Measurements from ENCODE around the gene OR4D11.
"Not testable (repeated sequence)": the region's sequence is repeated elsewhere in the genome, so short reads cannot be mapped to it uniquely, and the experiment has no call there.

The OR4D11 gene

GRCh38 chr11:59503276-59503675, at the start of gene OR4D11:
OR4D11 (plus strand) TSS chr11:59503576; CDS start chr11:59503576, 0 bp downstream.
- DNase-seq = no peak

DNA sequence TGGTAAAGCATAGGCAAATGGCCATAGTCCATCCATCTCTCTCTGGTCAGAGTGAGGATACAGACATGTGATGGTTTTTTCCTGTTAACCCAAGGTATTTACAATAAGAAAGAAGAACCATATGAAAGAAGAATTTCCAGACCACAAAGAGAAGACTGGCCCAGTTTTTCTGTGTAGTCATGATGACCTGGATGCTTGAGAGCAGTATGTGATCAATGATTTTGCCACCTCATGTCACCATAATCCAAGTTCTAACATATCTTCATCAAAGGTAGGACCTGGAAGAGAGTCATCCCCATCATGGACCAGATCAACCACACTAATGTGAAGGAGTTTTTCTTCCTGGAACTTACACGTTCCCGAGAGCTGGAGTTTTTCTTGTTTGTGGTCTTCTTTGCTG, 46.7 kb upstream of the OR4D11 start, which contains the start of gene OR4D6:
TSS of gene OR4D6 (plus strand) at position 301 of the 400 bp plus-strand sequence. CDS start at position 301, 0 bp downstream.
- DNase-seq = no peak

DNA sequence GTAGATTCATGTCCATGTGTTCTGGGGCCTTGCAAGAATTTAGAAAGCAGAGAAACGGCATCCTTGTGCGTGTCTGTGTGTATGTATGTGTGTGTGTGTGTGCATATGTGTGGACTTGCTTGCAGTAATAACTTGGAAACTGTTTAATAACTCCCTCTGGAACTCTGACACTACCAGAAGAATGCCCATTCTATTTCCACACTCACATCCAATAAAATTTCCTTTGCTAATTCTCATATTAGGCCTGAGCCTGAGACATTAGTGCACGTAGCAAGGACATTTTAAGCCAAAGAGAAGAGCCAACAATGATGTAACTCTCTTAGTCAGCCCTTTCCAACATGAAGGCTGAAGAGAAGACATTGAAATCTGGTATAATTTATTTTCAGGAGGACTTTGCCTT, 43.5 kb upstream of the OR4D11 start:
- DNase-seq = no peak

GRCh38 chr11:59463190-59463641, 40.2 kb upstream of the OR4D11 start:
- DNase-seq = no peak

DNA sequence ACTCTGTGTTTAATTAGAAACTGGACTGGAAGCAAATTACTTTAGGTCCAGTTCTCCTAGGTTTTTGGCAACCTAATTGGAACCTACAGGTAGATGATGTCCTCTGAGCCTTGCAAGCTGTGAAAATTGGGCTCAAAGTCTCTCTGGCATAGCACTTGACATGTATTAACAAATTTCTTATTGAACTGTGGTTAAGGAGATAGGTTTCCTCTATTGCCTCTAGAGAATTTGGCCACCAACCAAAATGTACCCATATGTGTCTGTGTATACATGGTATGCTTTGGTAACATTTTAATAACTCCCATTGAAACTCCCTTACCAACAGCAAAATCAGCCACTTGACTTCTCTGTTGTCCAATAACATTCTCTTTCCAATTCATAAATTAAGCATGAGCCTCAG, 30.4 kb upstream of the OR4D11 start, which contains the start of gene OR4D10:
TSS of gene OR4D10 (plus strand) at position 301 of the 400 bp plus-strand sequence. CDS start 4,115 bp downstream, outside the sequence.
- DNase-seq = no peak

DNA sequence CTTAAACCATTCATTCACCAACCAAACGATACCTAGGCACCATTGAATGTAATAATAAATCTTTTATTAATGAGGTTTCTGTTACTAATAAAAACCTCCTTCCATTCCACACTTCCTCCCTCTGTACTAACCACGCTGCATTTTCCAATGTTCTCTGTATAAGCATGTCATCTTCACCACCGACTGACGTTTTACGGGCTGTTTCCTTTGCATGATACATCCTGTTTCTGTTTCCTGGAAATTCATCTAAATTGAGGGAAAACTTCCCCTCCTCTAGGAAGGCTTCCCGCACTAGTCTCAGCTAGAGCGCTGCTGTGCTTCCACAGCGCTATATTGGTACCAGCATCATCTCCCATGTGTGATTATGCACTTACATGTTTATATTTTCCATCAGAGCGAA, 28.2 kb upstream of the OR4D11 start:
- DNase-seq = no peak

- DNase-seq = peak; percentile 11 to 25
Measured at GRCh38 chr11:59479906-59480305, 23.5 kb upstream of the OR4D11 start.

DNA sequence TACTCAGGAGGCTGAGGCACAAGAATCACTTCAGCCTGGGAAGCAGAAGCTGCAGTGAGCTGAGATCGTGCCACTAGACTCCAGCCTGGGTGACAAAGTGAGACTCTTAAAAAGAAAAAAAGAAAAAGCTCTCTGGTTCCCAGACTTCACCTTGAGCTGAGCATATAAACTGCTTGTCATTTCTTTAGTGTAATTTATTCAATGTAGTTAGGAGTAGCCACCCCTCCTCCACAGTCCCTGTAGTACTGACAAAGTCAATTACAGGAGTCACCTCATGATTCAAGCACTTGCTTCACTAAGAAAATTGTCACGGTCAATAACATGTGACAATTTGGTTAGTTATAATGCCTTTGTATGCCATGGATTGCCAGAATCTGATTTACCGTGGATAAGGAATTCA, 23.0 kb upstream of the OR4D11 start:
- no peak for DNase-seq

GRCh38 chr11:59501931-59502330, 1.4 kb upstream of the OR4D11 start:
- DNase-seq = no peak

DNA sequence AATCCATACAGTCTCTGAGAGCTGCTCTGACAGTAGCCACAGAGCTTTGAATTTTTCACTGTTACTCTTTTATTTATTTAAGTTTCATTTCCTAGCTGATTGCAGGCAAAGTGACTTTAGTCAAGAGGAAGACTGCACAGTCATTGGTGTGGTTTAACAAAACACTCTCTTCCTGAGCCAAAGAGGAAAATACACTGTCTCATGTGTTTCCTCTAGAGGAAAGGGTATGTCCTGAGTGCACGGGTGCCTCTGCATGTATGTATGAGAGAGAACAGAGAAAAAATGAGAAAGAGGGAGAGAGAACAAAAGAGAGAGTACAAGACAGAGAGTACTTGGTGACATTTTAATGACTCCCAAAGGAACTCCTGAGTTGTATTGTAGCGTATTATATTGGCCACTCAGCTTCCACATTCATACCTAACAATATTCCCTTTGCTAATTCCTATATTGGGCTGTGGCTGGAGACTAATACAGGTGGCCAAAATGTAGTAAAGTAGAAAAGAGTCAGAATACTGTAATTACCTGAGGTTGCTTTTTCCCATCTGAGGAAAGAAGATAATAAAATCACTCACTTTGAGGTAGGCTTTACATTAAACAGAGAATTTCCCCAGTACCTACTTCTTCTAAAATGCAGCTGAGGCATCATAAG, 7.7 kb downstream of the OR4D11 start, which contains the start of gene OR4D9:
TSS of gene OR4D9 (plus strand) at position 599 of the 649 bp plus-strand sequence. CDS start 3,374 bp downstream, outside the sequence.
- DNase-seq = peak; percentile 56 to 72

DNA sequence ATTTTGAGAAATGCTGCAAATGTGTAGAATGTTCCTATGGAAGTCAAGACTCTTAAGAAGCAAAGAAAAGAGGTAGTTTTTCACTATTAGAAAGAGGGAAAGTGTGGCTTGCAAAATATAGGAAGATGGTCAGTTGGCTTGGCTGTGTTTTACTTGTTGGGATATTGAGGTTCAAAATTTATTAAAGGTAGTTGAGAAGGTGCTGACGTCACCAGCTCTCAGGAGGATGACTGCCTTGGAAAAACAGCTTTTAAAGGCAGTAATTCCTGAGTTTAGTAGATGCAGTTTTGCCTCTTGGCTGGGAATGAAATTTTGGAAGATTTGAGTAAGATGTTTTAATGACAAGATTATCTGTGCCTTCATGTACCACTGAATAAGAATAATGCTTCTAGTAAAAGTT, 8.3 kb downstream of the OR4D11 start:
- no peak for DNase-seq

DNA sequence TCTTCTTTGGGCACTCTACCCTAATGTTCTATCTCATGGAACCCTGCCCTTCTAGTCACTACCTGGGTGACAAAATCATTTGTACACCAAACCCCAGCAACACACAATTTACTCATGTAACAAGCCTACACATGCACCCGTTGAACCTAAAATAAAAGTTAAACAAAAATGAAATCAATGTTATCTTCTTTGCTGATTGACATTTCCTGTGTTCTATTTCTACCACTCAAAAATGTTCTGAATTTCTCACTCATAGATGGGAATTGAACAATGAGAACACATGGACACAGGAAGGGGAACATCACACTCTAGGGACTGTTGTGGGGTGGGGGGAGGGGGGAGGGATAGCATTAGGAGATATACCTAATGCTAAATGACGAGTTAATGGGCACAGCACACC, 16.8 kb downstream of the OR4D11 start:
- not testable (repeated sequence) for DNase-seq

DNA sequence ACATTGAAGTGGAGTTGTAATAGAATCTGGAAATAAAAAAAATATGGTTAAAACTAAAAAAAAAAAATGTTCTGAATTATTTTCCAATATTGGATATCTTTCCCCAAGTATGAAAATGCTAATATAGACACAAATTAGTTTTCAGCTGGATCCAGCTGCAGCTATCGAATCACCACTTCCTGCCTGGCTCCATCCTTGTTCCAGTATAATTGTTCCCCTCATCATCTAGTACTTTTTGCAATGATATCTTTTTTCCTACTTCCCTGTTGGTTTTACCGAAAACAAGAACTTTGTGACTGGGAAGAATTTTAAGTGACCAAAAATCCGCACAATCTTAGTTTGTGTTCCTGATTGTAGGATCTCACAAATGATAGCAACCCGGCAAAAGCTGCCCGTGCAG, 17.4 kb downstream of the OR4D11 start:
- no peak for DNase-seq

GRCh38 chr11:59523541-59523940, 20.2 kb downstream of the OR4D11 start:
- no peak for DNase-seq

DNA sequence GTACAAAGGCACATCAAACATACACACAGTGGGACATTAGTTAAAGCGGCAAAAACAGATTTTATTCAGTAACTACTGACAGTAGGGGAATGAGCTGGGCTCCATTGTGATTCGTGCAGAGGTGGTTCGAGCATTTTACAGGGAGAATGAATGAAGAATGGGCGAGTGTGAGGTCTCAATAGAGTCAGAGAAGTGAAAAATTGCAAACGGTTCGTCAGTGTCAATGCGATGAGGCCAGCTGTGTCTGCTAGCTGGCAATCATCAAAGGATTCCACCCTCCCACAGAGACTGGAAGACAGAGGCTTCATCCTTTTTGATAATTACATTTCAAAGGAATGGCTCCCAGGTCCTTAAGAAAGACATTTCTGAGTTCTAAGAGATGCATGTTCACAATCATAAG, 25.3 kb downstream of the OR4D11 start:
- DNase-seq = no peak

- no peak for DNase-seq
Measured at GRCh38 chr11:59532620-59533019, 29.2 kb downstream of the OR4D11 start.

- no peak for DNase-seq
Measured at GRCh38 chr11:59534676-59535075, 31.3 kb downstream of the OR4D11 start.

GRCh38 chr11:59542142-59542810, 38.9 kb downstream of the OR4D11 start:
- DNase-seq = no peak

- not testable (repeated sequence) for DNase-seq
Measured at GRCh38 chr11:59543713-59544112, 40.3 kb downstream of the OR4D11 start.

- no peak for DNase-seq
Measured at GRCh38 chr11:59544869-59545178, 41.4 kb downstream of the OR4D11 start.

GRCh38 chr11:59545179-59546020, 42.0 kb downstream of the OR4D11 start:
- DNase-seq = no peak

DNA sequence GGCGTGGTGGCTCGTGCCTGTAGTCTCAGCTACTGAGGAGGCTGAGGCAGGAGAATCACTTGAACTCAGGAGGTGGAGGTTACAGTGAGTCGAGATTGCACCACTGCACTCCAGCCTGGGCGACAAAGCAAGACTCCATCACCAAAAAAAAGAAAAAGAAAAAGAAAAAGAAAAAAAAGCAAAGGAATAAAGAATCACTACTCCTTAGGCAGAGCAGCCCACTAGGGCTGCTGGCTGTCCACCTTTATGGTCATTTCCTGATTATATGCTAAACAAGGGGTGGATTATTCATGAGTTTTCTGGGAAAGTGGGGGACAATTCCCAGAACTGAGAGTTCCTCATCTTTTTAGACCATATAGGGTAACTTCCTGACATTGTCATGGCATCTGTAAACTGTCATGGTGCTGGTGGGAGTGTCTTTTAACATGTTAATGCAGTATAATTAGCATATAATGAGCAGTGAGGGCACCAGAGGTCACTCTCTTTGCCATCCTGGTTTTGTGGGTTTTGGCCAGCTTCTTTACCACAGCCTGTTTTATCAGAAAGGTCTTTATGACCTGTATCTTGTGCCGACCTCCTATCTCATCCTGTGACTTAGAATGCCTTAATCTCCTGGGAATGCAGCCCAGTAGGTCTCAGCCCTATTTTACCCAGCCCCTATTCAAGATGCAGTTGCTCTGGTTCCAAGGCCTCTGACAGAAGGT, 44.4 kb downstream of the OR4D11 start:
- DNase-seq = not testable (repeated sequence)

DNA sequence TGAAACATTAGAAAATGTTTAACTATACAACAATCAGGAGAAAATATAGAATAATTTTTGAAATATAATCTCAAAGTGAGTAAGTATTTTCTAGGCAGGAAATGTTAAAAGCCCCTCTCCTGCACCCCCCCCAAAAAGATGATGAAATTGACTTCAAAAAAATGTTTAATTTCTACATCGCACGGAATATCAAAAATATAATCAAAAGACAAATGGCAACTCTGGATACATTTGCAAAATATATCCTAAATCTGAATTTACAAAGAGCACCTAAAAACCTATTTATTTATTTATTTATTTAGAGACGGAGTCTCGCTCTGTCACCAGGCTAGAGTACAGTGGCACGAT, 44.9 kb downstream of the OR4D11 start:
- no peak for DNase-seq
